Stimulated activated CD4-positive, alpha-beta T cell treated with anti-CD3 and anti-CD28 coated beads, TNF-alpha, amount 100 ng/mL, for 4 hours (primary cell): ENCODE data around the gene CD72.
"Not testable (repeated sequence)": the region's sequence is repeated elsewhere in the genome, so short reads cannot be mapped to it uniquely, and the experiment has no call there.

Experiments
- DNase-seq, 3 experiments: peaks; one replicate each; pipeline ENCODE4 v3.0.0-alpha.2; 2020; ENCODE audit warnings: low read depth in 3 of 3

CD72 gene

GRCh38 chr9:35593581-35593980 lies 24.6 kb downstream of the CD72 start:
- DNase-seq = no peak

GRCh38 chr9:35588506-35588905 lies 29.7 kb downstream of the CD72 start:
- not testable (repeated sequence) for DNase-seq

GRCh38 chr9:35584681-35585080 lies 33.5 kb downstream of the CD72 start:
- DNase-seq = not testable (repeated sequence)

- not testable (repeated sequence) for DNase-seq
These were observed 34.7 kb downstream of the CD72 start for GRCh38 chr9:35583521-35583920.

- DNase-seq = not testable (repeated sequence)
These were observed 38.5 kb downstream of the CD72 start for GRCh38 chr9:35579659-35580227.

GRCh38 chr9:35579130-35579529 lies 39.1 kb downstream of the CD72 start:
- DNase-seq = no peak

GRCh38 chr9:35577486-35577885 lies 40.7 kb downstream of the CD72 start:
- DNase-seq = no peak

- DNase-seq = no peak
These were observed 42.7 kb downstream of the CD72 start for GRCh38 chr9:35575478-35575877.

GRCh38 chr9:35574578-35575122 lies 43.6 kb downstream of the CD72 start:
- no peak for DNase-seq

- DNase-seq = no peak
These were observed 47.3 kb downstream of the CD72 start for GRCh38 chr9:35570709-35571504.

GRCh38 chr9:35569206-35569605 lies 49.0 kb downstream of the CD72 start:
- no peak for DNase-seq

GRCh38 chr9:35568196-35568595 lies 50.0 kb downstream of the CD72 start:
- DNase-seq = no peak

GRCh38 chr9:35566417-35566816 lies 51.8 kb downstream of the CD72 start:
- DNase-seq = no peak

- no peak for DNase-seq
These were observed 53.6 kb downstream of the CD72 start for GRCh38 chr9:35564658-35565061.

- no peak for DNase-seq
These were observed 54.4 kb downstream of the CD72 start for GRCh38 chr9:35563791-35564197.

- DNase-seq = no peak
These were observed 55.1 kb downstream of the CD72 start for GRCh38 chr9:35562895-35563780.

- DNase-seq = no peak
These were observed 56.5 kb downstream of the CD72 start for GRCh38 chr9:35561468-35562261.

- no peak for DNase-seq
These were observed 57.4 kb downstream of the CD72 start for GRCh38 chr9:35560625-35561337.
